Measurements from ENCODE around the gene NTRK2.

The NTRK2 gene

GRCh38 chr9:84939774-84940173 lies 270.2 kb downstream of the NTRK2 start:
- no peak for DNase-seq (ENCODE audit: low spot score)

GRCh38 chr9:84940294-84940693 lies 270.8 kb downstream of the NTRK2 start:
- DNase-seq (ENCODE audit: low spot score): no peak

- no peak for DNase-seq (ENCODE audit: low spot score)
Measured at GRCh38 chr9:84941792-84942191, 272.3 kb downstream of the NTRK2 start.

GRCh38 chr9:84943482-84944050 lies 274.0 kb downstream of the NTRK2 start:
- no peak for DNase-seq (ENCODE audit: low spot score)

GRCh38 chr9:84945878-84946538 lies 276.5 kb downstream of the NTRK2 start:
- no peak for DNase-seq (ENCODE audit: low spot score)

GRCh38 chr9:84947412-84947972 lies 278.0 kb downstream of the NTRK2 start:
- no peak for DNase-seq (ENCODE audit: low spot score)

GRCh38 chr9:84949258-84949657 lies 279.7 kb downstream of the NTRK2 start:
- DNase-seq (ENCODE audit: low spot score): no peak

- no peak for DNase-seq (ENCODE audit: low spot score)
Measured at GRCh38 chr9:84949971-84950370, 280.4 kb downstream of the NTRK2 start.

GRCh38 chr9:84950879-84951811 lies 281.6 kb downstream of the NTRK2 start:
- DNase-seq (ENCODE audit: low spot score): no peak

GRCh38 chr9:84953252-84953773 lies 283.8 kb downstream of the NTRK2 start:
- DNase-seq (ENCODE audit: low spot score): no peak

- peak; percentile 6 for DNase-seq (ENCODE audit: low spot score)
Measured at GRCh38 chr9:84953797-84954705, 284.5 kb downstream of the NTRK2 start.

GRCh38 chr9:84955155-84955554 lies 285.6 kb downstream of the NTRK2 start:
- no peak for DNase-seq (ENCODE audit: low spot score)

GRCh38 chr9:84955971-84956370 lies 286.4 kb downstream of the NTRK2 start:
- no peak for DNase-seq (ENCODE audit: low spot score)

GRCh38 chr9:84959339-84959738 lies 289.8 kb downstream of the NTRK2 start:
- DNase-seq (ENCODE audit: low spot score): no peak

GRCh38 chr9:84966876-84967830 lies 297.6 kb downstream of the NTRK2 start:
- DNase-seq (ENCODE audit: low spot score): no peak

GRCh38 chr9:84969084-84969483 lies 299.6 kb downstream of the NTRK2 start:
- no peak for DNase-seq (ENCODE audit: low spot score)

GRCh38 chr9:84969736-84970135 lies 300.2 kb downstream of the NTRK2 start:
- DNase-seq (ENCODE audit: low spot score): no peak

GRCh38 chr9:84970432-84970831 lies 300.9 kb downstream of the NTRK2 start:
- no peak for DNase-seq (ENCODE audit: low spot score)

- no peak for DNase-seq (ENCODE audit: low spot score)
Measured at GRCh38 chr9:84971571-84971970, 302.0 kb downstream of the NTRK2 start.

GRCh38 chr9:84974258-84974657 lies 304.7 kb downstream of the NTRK2 start:
- DNase-seq (ENCODE audit: low spot score): no peak
